Breast epithelium (tissue), 3 donors: Measurements from ENCODE around the gene SLC39A13.

Experiments used
- POLR2A ChIP-seq: fragments of 450-650 bp; IDR thresholded peaks from one replicate; pipeline ENCODE4 v1.6.1; 2016; ENCODE audit warnings: antibody characterized with exemption, mild to moderate bottlenecking, moderate library complexity
- POLR2AphosphoS5 ChIP-seq, 3 donors: sonication (generic); formaldehyde crosslinking; IDR thresholded peaks; one replicate each; pipeline ENCODE4 v1.6.1; 2017; ENCODE audit warnings: antibody characterized with exemption in 3 of 3
- TF ChIP-seq, protein P1 (sequence below), 3 donors: fragments of 450-650 bp; IDR thresholded peaks; one replicate each; pipeline ENCODE4 v1.5.1; 2016 to 2017; ENCODE audit warnings: antibody characterized with exemption in 3 of 3, mild to moderate bottlenecking in 3 of 3, moderate library complexity in 3 of 3

DNA sequence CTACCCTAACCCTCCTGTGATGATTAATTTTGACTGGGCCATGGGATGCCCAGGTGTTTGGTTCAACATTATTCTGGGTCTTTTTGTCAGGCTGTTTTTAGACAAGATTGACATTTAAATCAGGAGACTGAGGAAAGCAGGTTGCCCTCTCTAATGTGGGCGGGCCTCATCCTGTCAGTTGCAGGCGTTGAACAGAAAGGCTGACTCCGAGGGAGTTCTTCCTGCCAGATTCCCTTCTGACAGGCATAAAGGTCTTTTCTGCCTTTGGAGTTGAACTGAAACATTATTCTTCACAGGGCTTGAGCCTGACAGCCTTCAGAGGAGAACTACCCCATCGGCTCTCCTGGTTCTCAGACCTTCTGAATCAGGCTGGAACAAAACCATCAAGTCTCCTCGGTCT is 22.1 kb downstream of the SLC39A13 start:
- TF ChIP-seq, protein P1, sequence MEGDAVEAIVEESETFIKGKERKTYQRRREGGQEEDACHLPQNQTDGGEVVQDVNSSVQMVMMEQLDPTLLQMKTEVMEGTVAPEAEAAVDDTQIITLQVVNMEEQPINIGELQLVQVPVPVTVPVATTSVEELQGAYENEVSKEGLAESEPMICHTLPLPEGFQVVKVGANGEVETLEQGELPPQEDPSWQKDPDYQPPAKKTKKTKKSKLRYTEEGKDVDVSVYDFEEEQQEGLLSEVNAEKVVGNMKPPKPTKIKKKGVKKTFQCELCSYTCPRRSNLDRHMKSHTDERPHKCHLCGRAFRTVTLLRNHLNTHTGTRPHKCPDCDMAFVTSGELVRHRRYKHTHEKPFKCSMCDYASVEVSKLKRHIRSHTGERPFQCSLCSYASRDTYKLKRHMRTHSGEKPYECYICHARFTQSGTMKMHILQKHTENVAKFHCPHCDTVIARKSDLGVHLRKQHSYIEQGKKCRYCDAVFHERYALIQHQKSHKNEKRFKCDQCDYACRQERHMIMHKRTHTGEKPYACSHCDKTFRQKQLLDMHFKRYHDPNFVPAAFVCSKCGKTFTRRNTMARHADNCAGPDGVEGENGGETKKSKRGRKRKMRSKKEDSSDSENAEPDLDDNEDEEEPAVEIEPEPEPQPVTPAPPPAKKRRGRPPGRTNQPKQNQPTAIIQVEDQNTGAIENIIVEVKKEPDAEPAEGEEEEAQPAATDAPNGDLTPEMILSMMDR (IDR thresholded peaks at IDR 0.05): no peak
- no peak for TF ChIP-seq POLR2A
- TF ChIP-seq POLR2AphosphoS5 (IDR thresholded peaks at IDR 0.05): no peak
